Breast epithelium (tissue), 3 donors: ENCODE measurements around the gene ALDH3A1.

Experiments used
- CTCF ChIP-seq, 3 donors: fragments of 450-650 bp; IDR thresholded peaks; one replicate each; pipeline ENCODE4 v1.5.1; 2016 to 2017; ENCODE audit warnings: antibody characterized with exemption in 3 of 3, mild to moderate bottlenecking in 3 of 3, moderate library complexity in 3 of 3
- POLR2A ChIP-seq: fragments of 450-650 bp; IDR thresholded peaks from one replicate; pipeline ENCODE4 v1.6.1; 2016; ENCODE audit warnings: antibody characterized with exemption, mild to moderate bottlenecking, moderate library complexity
- POLR2AphosphoS5 ChIP-seq, 3 donors: sonication (generic); formaldehyde crosslinking; IDR thresholded peaks; one replicate each; pipeline ENCODE4 v1.6.1; 2017; ENCODE audit warnings: antibody characterized with exemption in 3 of 3

DNA sequence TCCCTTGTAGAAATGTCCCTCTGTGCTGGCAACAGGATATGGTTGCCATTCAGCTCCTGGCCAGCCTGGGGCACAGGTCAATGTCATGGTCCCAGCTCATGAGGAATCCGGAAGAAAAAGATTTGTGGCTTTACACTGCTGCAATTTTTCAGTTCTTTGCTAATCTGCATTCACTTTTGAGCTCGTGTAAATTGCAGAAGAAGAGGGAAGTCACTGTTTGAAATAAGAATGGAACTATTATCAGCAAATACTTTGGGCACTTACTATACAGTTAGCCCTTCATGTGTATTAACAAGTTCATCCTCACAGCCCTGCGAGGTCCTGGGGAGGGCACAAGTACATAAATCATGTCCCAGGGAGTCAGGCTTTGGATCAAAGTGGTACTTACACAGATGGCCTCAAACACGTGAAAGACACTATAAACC is 45.9 kb downstream of the ALDH3A1 start:
- no peak for TF ChIP-seq CTCF (IDR thresholded peaks at IDR 0.05)
- TF ChIP-seq POLR2A, result no peak
- TF ChIP-seq POLR2AphosphoS5 (IDR thresholded peaks at IDR 0.05), result no peak
